Gastroesophageal sphincter (tissue), 3 donors: ENCODE results near the gene CDH15.

ENCODE experiments used
- EP300 ChIP-seq: sonication (generic); formaldehyde crosslinking; IDR thresholded peaks from one replicate; pipeline ENCODE4 v1.6.1; 2017; ENCODE audit warnings: antibody characterized with exemption, mild to moderate bottlenecking
- POLR2A ChIP-seq, 2 donors: fragments of 450-650 bp; IDR thresholded peaks; one replicate each; pipeline ENCODE4 v1.6.1; 2017; ENCODE audit warnings: antibody characterized with exemption in 2 of 2, mild to moderate bottlenecking in 2 of 2, moderate library complexity in 1 of 2
- POLR2AphosphoS5 ChIP-seq: sonication (generic); formaldehyde crosslinking; IDR thresholded peaks from one replicate; pipeline ENCODE4 v1.6.1; 2017; ENCODE audit warnings: antibody characterized with exemption
- TF ChIP-seq, protein P1 (sequence below), 4 experiments: fragments of 200-600 bp in 2 of 4; fragments of 450-650 bp in 2 of 4; sonication (generic) in 1 of 4; IDR thresholded peaks; one replicate each; pipeline ENCODE4 v1.5.1; 2017 to 2019; ENCODE audit warnings: antibody characterized with exemption in 4 of 4, mild to moderate bottlenecking in 2 of 4, moderate library complexity in 2 of 4

DNA sequence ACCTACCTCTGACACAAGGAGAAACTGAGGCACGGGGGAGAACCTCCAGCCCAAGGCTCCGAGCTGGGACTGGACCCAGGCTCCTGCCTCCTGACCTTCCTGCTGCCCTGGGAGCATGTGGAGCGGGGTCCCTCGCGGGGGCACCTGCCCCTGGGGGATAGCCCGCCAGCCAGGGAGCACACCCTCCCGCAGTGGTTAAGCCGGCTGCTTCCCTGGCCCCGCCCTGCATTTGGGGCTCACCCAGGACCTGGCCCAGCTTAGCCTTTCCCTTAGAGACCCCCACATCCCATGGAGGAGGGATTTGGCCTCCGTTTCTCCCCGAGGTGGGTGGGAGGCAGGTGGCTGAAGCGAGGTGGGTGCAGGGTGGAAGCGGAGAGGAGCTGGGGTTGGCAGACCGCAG, 1.8 kb upstream of the CDH15 start:
- TF ChIP-seq POLR2AphosphoS5 = no peak
- TF ChIP-seq, protein P1, sequence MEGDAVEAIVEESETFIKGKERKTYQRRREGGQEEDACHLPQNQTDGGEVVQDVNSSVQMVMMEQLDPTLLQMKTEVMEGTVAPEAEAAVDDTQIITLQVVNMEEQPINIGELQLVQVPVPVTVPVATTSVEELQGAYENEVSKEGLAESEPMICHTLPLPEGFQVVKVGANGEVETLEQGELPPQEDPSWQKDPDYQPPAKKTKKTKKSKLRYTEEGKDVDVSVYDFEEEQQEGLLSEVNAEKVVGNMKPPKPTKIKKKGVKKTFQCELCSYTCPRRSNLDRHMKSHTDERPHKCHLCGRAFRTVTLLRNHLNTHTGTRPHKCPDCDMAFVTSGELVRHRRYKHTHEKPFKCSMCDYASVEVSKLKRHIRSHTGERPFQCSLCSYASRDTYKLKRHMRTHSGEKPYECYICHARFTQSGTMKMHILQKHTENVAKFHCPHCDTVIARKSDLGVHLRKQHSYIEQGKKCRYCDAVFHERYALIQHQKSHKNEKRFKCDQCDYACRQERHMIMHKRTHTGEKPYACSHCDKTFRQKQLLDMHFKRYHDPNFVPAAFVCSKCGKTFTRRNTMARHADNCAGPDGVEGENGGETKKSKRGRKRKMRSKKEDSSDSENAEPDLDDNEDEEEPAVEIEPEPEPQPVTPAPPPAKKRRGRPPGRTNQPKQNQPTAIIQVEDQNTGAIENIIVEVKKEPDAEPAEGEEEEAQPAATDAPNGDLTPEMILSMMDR (IDR thresholded peaks at IDR 0.05) = no peak
- TF ChIP-seq EP300 = no peak
- TF ChIP-seq POLR2A (IDR thresholded peaks at IDR 0.05) = no peak
